Pancreas (tissue), 10 donors: ENCODE data around the gene CERKL. TPM values are rescaled to one million over a fixed set of nuclear protein-coding genes. Genes with fewer than 3 reads are reported as not detected.

Experiments used
- ATAC-seq, 4 donors: fragments of 200-7000 bp; cut with Tn5 transposase; one replicate each; pipeline versions ENCODE4 v1.8.0 to v1.9.1; 2020; ENCODE audit warnings: mild to moderate bottlenecking in 4 of 4, moderate library complexity in 4 of 4
- DNase-seq, 6 donors: peaks; one replicate each; pipeline ENCODE4 v3.0.0-alpha.2; 2020
- FAIRE-seq: peaks from 2 replicates; lab custom pipeline; 2012; peaks lifted over from hg19 to GRCh38; lab: Jason Lieb, UNC
- H3K27ac ChIP-seq, 4 donors: fragments of 200-600 bp; sonication (generic); 1 replicate in 3 of 4; 2 replicates in 1 of 4; pipeline versions ENCODE4 v1.5.0 to v1.8.0; 2020
- H3K27me3 ChIP-seq, 4 donors: fragments of 200-600 bp; one replicate each; pipeline ENCODE4 v1.8.0; 2021
- H3K36me3 ChIP-seq, 3 donors: fragments of 200-600 bp; sonication (generic) in 1 of 3; one replicate each; pipeline versions ENCODE4 v1.5.0 to v1.8.0; 2020 to 2021
- H3K4me1 ChIP-seq, 3 donors: fragments of 200-600 bp; one replicate each; pipeline ENCODE4 v1.8.0; 2021
- H3K4me3 ChIP-seq, 4 donors: fragments of 200-600 bp; sonication (generic) in 2 of 4; one replicate each; pipeline versions ENCODE4 v1.5.0 to v1.8.0; 2020 to 2021
- H3K9me3 ChIP-seq, 4 donors: fragments of 200-600 bp; one replicate each; pipeline ENCODE4 v1.8.0; 2021
- CTCF ChIP-seq, 4 donors: fragments of 200-600 bp; sonication (generic) in 3 of 4; IDR thresholded peaks; one replicate each; pipeline versions ENCODE4 v1.5.0 to v1.8.0; 2021; ENCODE audit warnings: antibody characterized with exemption in 4 of 4
- WGBS, 2 donors: extraction: QIAGEN DNeasy Blood & Tissue Kit; methylation state at CpG; one replicate each; pipeline ENCODE4 v1.1.7; 2013; 5-methylcytosine and 5-hydroxymethylcytosine counted together
- intact Hi-C, 3 donors: fragments of 100-400 bp; cut with DNase I; formaldehyde crosslinking; loops; one replicate each; pipeline versions ENCODE4 v1.11.1 to v1.14.2; 2022
- polyA plus RNA-seq, 2 donors: library from polyadenylated mRNA; stranded (reverse); fragments of 200-250 nt; gene quantifications; one replicate each; pipeline ENCODE4 v1.2.3, GENCODE V29; 2013
- total RNA-seq, 6 donors: library from RNA; stranded (reverse); fragmentation: NEBNext Ultra II Directional in 4 of 6; extraction: Animal tissue kit (Norgen Biotek cat#: 25700) in 4 of 6; gene quantifications; one replicate each; pipeline versions ENCODE4 v1.2.1 to v1.2.4, GENCODE V29; 2021 to 2023
- donor health status: healthy with polysubstance abuse.
- donor health status: DM: no; HTN: no; CAD: no; lungs with moderate emphysema.
- donor health status: DM: no; HTN: no; CAD: no.
- donor health status: control.
- donor health status: control.
- donor health status: Bipolar disorder and iron deficiency.
- donor health status: DM: yes; HTN: yes; CAD: no.
- donor health status: DM: no; HTN: no; CAD: no.
- donor health status: DM: no; HTN: no; CAD: no.
- donor health status: DM: yes; HTN: yes; CAD: no.

Gene CERKL
- total and polyA plus RNA-seq, 8 donors = 0.16 to 4.6 (median 0.56) TPM

- no peak overlapping the region for H3K4me3 ChIP-seq
- H3K36me3 ChIP-seq = no peaks in the 10 kb centered on the region
- H3K27me3 ChIP-seq = peaks cover 5 to 81% (median 15%) of the 10 kb centered on the region in 4 donors
- H3K27ac ChIP-seq = no peak overlapping the region
- intact Hi-C loops = no loop called here
- no peaks in the 10 kb centered on the region for H3K4me1 ChIP-seq
- FAIRE-seq (no peak), DNase-seq (no peak), ATAC-seq (no peak)
- no peak for TF ChIP-seq CTCF (IDR thresholded peaks at IDR 0.05)
- no peaks in the 10 kb centered on the region for H3K9me3 ChIP-seq
- WGBS, 2 donors = 4% methylated on average over 38 of the region's 38 CpGs
Observed at GRCh38 chr2:181680937-181681811, 24.3 kb upstream of the CERKL start.

GRCh38 chr2:181680055-181680936 lies 23.4 kb upstream of the CERKL start, which contains the start of gene NEUROD1:
NEUROD1 (minus strand) TSS chr2:181680517; CDS start chr2:181678860, 1,657 bp downstream.
- TF ChIP-seq CTCF (IDR thresholded peaks at IDR 0.05) = no peak
- ATAC-seq (peak; percentile 19 to 73 (median 51)), DNase-seq (peak in 5 of 6 donors; percentile 24 to 76 (median 46)), FAIRE-seq (no peak)
- Histone ChIP-seq H3K27ac (no peak within 1 kb of the TSS), H3K4me3 (no peak within 1 kb of the TSS), H3K27me3 (peaks cover 5 to 82% (median 15%) of the 10 kb centered on the region in 4 donors), H3K9me3 (no peaks in the 10 kb centered on the region), H3K36me3 (no peaks in the 10 kb centered on the region), H3K4me1 (no peaks in the 10 kb centered on the region)
- 2 to 3% methylated on average over 35 to 45 of the region's 45 CpGs for WGBS, 2 donors
- intact Hi-C loops = no loop called here

DNA sequence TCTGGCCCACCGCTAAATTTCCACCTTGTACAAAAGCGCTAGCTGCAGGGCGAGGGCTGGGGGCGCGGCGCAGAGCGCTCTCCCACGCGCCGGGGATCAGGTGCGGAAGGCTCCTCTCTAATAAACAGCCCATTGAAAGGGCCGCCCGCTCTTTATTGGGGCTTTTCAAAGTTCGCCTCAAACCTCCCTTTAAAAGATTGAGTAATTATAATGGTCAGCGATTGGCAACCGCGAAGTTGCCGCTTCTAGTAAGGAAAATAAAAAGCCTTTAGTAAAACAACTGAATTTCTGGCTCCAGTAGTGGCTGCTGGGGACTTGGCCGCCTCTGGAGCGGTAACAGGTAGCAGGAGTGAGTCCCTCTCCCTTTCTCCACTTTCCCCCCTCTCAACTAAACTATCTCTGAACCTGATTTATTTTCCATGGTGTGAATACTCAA lies 22.7 kb upstream of the CERKL start:
- no peak for FAIRE-seq
- intact Hi-C loops = no loop called here
- ATAC-seq = no peak
- WGBS, 2 donors = 4% methylated on average over 20 of the region's 20 CpGs
- no peaks in the 10 kb centered on the region for H3K4me1 ChIP-seq
- H3K27ac ChIP-seq = no peak overlapping the region
- H3K4me3 ChIP-seq = no peak overlapping the region
- no peaks in the 10 kb centered on the region for H3K9me3 ChIP-seq
- TF ChIP-seq CTCF (IDR thresholded peaks at IDR 0.05) = no peak
- no peaks in the 10 kb centered on the region for H3K36me3 ChIP-seq
- no peak for DNase-seq
- peaks cover 5 to 82% (median 14%) of the 10 kb centered on the region in 4 donors for H3K27me3 ChIP-seq

- 13 to 14% methylated on average over 18 of the region's 18 CpGs for WGBS, 2 donors
- no peaks in the 10 kb centered on the region for H3K9me3 ChIP-seq
- peak overlapping the region in 1 of 4 donors; percentile 26 for H3K27ac ChIP-seq
- no peak for ATAC-seq
- H3K27me3 ChIP-seq = peaks cover 5 to 76% (median 12%) of the 10 kb centered on the region in 4 donors
- peak overlapping the region in 1 of 4 donors; percentile 3 for H3K4me3 ChIP-seq
- no peak for DNase-seq
- intact Hi-C loops = no loop called here
- H3K36me3 ChIP-seq = no peaks in the 10 kb centered on the region
- H3K4me1 ChIP-seq = no peaks in the 10 kb centered on the region
- no peak for FAIRE-seq
- TF ChIP-seq CTCF (IDR thresholded peaks at IDR 0.05) = no peak
Observed at GRCh38 chr2:181678861-181679543, 22.1 kb upstream of the CERKL start.
